Activated CD4-positive, alpha-beta T cell treated with anti-CD3 and anti-CD28 coated beads, Interleukin-10, Interleukin-2, amounts not matched to agents 100 ng/mL and 50 ng/mL, durations not matched to agents 16 hours and 8 hours (primary cell): Measurements from ENCODE around the gene HSD17B13.

ENCODE experiments used
- DNase-seq: peaks from one replicate; pipeline ENCODE4 v3.0.0-alpha.2; 2020

Gene HSD17B13

GRCh38 chr4:87260477-87260876 lies 62.2 kb downstream of the HSD17B13 start:
- no peak for DNase-seq

- DNase-seq, result no peak
Observed at GRCh38 chr4:87258677-87259076, 64.0 kb downstream of the HSD17B13 start.

- no peak for DNase-seq
Observed at GRCh38 chr4:87257523-87257922, 65.2 kb downstream of the HSD17B13 start.

- DNase-seq, result no peak
Observed at GRCh38 chr4:87255755-87256154, 66.9 kb downstream of the HSD17B13 start.
